ENCODE measurements around the gene HORMAD1. TPM values are rescaled to one million over a fixed set of nuclear protein-coding genes. Genes with fewer than 3 reads are reported as not detected.
A peak's percentile ranks its signal among the peaks of the same experiment; 100 is the strongest.

HORMAD1 gene
- total RNA-seq, 1 donor = 0.43 TPM

- DNase-seq (ENCODE audit: low read depth) = no peak
- H3K4me3 ChIP-seq (ENCODE audit: low read depth, low read length) = no peak overlapping the region
- no peak for TF ChIP-seq CTCF (IDR thresholded peaks at IDR 0.05; ENCODE audit: insufficient read depth, low read depth, low read length)
Measured at GRCh38 chr1:150703427-150703826, 17.3 kb downstream of the HORMAD1 start.

GRCh38 chr1:150696995-150697927 is 23.4 kb downstream of the HORMAD1 start, which contains the start of gene GOLPH3L:
GOLPH3L (minus strand) TSS chr1:150697154; CDS start chr1:150694838, 2,316 bp downstream.
- DNase-seq (ENCODE audit: low read depth) = peak; percentile 98
- peak; percentile 17 for TF ChIP-seq CTCF (IDR thresholded peaks at IDR 0.05; ENCODE audit: insufficient read depth, low read depth, low read length)
- H3K4me3 ChIP-seq (ENCODE audit: low read depth, low read length) = peak within 1 kb of the TSS; percentile 65

- DNase-seq (ENCODE audit: low read depth) = no peak
- H3K4me3 ChIP-seq (ENCODE audit: low read depth, low read length) = peak overlapping the region; percentile 65
- no peak for TF ChIP-seq CTCF (IDR thresholded peaks at IDR 0.05; ENCODE audit: insufficient read depth, low read depth, low read length)
Measured at GRCh38 chr1:150696590-150696989, 24.1 kb downstream of the HORMAD1 start.

GRCh38 chr1:150696162-150696561 is 24.5 kb downstream of the HORMAD1 start:
- no peak for DNase-seq (ENCODE audit: low read depth)
- TF ChIP-seq CTCF (IDR thresholded peaks at IDR 0.05; ENCODE audit: insufficient read depth, low read depth, low read length) = no peak
- H3K4me3 ChIP-seq (ENCODE audit: low read depth, low read length) = peak overlapping the region; percentile 65

GRCh38 chr1:150695561-150695960 is 25.1 kb downstream of the HORMAD1 start:
- DNase-seq (ENCODE audit: low read depth) = peak; percentile 11
- H3K4me3 ChIP-seq (ENCODE audit: low read depth, low read length) = no peak overlapping the region
- TF ChIP-seq CTCF (IDR thresholded peaks at IDR 0.05; ENCODE audit: insufficient read depth, low read depth, low read length) = no peak

GRCh38 chr1:150692720-150693119 is 28.0 kb downstream of the HORMAD1 start:
- H3K4me3 ChIP-seq (ENCODE audit: low read depth, low read length) = no peak overlapping the region
- no peak for DNase-seq (ENCODE audit: low read depth)
- no peak for TF ChIP-seq CTCF (IDR thresholded peaks at IDR 0.05; ENCODE audit: insufficient read depth, low read depth, low read length)

Measured in fibroblast of villous mesenchyme (primary cell).